Body of pancreas (tissue), 4 donors: ENCODE results near the gene UST. TPM values are rescaled to one million over a fixed set of nuclear protein-coding genes. Genes with fewer than 3 reads are reported as not detected.

ENCODE experiments used
- ATAC-seq: fragments of 150-250 bp; one replicate; pipeline ENCODE4 v1.9.1; 2016
- DNase-seq, 4 donors: peaks; one replicate each; pipeline ENCODE4 v3.0.0-alpha.2; 2019
- H3K27ac ChIP-seq, 4 donors: fragments of 200-600 bp; sonication (generic); 1 replicate in 3 of 4; 2 replicates in 1 of 4; pipeline versions ENCODE4 v1.5.1 to v1.6.1; 2016 to 2019; ENCODE audit warnings: mild to moderate bottlenecking in 1 of 4, mixed read lengths in 1 of 4, moderate library complexity in 1 of 4
- H3K27me3 ChIP-seq, 2 donors: fragments of 200-600 bp; sonication (generic); one replicate each; pipeline ENCODE4 v1.6.0; 2016; ENCODE audit warnings: mild to moderate bottlenecking in 1 of 2
- H3K36me3 ChIP-seq, 2 donors: fragments of 200-600 bp; sonication (generic); replicated peaks in 1 of 2; 2 replicates each; pipeline ENCODE4 v1.5.1; 2016; ENCODE audit warnings: low read depth in 2 of 2; ENCODE audit not compliant: insufficient read depth in 1 of 2
- H3K4me1 ChIP-seq: fragments of 200-600 bp; sonication (generic); one replicate; pipeline ENCODE4 v1.6.0; 2016
- H3K4me3 ChIP-seq, 2 donors: fragments of 200-600 bp; sonication (generic); 1 replicate in 1 of 2; 2 replicates in 1 of 2; pipeline ENCODE4 v1.5.1; 2016 to 2019
- H3K9me3 ChIP-seq, 3 donors: fragments of 200-600 bp; sonication (generic); 1 replicate in 2 of 3; 2 replicates in 1 of 3; pipeline ENCODE4 v1.5.1; 2016
- POLR2A ChIP-seq, 3 donors: fragments of 450-650 bp; IDR thresholded peaks; one replicate each; pipeline ENCODE4 v1.6.1; 2016; ENCODE audit warnings: antibody characterized with exemption in 3 of 3, mild to moderate bottlenecking in 2 of 3
- WGBS, 2 donors: methylation state at CpG; one replicate each; pipeline ENCODE4 v1.1.5; 2017; 5-methylcytosine and 5-hydroxymethylcytosine counted together
- intact Hi-C: fragments of 100-400 bp; cut with DNase I; formaldehyde crosslinking; loops from one replicate; pipeline ENCODE4 v1.15.1; 2023
- total RNA-seq, 2 donors: library from RNA; depleted of rRNA; stranded (reverse); fragments of >200 nt; gene quantifications; one replicate each; pipeline ENCODE4 v1.1.0, GENCODE V29; 2016
- TF ChIP-seq, protein P1 (sequence below), 7 experiments: fragments of 450-650 bp in 4 of 7; fragments of 200-600 bp in 3 of 7; sonication (generic) in 3 of 7; IDR thresholded peaks; one replicate each; pipeline ENCODE4 v1.5.1; 2016 to 2019; ENCODE audit warnings: antibody characterized with exemption in 7 of 7

UST gene
- total RNA-seq, 2 donors from 2014 or later: 11.4 to 28.3 TPM

DNA sequence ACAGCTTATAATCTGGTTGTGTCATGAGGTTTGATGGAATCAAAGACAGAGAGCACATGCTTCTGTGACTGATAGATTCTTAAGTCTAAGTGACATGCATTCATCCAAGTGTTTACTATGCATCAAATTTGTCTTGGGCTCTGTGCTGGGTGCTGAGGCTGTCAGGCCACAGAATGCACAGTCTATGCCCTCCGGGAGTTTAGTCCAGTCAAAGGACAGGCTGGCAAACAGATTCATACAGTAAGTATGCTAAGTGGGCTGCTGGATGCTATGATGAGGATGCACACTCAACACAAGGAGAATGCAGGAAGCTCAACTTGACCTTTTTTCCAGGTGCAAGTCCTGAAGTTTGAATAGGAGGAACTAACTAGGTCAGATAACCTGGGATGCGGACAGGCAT is 146.7 kb downstream of the UST start:
- intact Hi-C loops: no loop called here
- WGBS, 2 donors: 96 to 97% methylated on average over 2 of the region's 2 CpGs
- TF ChIP-seq, protein P1, sequence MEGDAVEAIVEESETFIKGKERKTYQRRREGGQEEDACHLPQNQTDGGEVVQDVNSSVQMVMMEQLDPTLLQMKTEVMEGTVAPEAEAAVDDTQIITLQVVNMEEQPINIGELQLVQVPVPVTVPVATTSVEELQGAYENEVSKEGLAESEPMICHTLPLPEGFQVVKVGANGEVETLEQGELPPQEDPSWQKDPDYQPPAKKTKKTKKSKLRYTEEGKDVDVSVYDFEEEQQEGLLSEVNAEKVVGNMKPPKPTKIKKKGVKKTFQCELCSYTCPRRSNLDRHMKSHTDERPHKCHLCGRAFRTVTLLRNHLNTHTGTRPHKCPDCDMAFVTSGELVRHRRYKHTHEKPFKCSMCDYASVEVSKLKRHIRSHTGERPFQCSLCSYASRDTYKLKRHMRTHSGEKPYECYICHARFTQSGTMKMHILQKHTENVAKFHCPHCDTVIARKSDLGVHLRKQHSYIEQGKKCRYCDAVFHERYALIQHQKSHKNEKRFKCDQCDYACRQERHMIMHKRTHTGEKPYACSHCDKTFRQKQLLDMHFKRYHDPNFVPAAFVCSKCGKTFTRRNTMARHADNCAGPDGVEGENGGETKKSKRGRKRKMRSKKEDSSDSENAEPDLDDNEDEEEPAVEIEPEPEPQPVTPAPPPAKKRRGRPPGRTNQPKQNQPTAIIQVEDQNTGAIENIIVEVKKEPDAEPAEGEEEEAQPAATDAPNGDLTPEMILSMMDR (IDR thresholded peaks at IDR 0.05): no peak
- TF ChIP-seq POLR2A (IDR thresholded peaks at IDR 0.05): no peak
- no peak for ATAC-seq
- Histone ChIP-seq H3K36me3 (no peaks in the 10 kb centered on the region), H3K4me1 (peaks cover 20% of the 10 kb centered on the region), H3K27ac (no peak overlapping the region), H3K9me3 (no peaks in the 10 kb centered on the region), H3K4me3 (no peak overlapping the region), H3K27me3 (no peaks in the 10 kb centered on the region)
- no peak for DNase-seq

DNA sequence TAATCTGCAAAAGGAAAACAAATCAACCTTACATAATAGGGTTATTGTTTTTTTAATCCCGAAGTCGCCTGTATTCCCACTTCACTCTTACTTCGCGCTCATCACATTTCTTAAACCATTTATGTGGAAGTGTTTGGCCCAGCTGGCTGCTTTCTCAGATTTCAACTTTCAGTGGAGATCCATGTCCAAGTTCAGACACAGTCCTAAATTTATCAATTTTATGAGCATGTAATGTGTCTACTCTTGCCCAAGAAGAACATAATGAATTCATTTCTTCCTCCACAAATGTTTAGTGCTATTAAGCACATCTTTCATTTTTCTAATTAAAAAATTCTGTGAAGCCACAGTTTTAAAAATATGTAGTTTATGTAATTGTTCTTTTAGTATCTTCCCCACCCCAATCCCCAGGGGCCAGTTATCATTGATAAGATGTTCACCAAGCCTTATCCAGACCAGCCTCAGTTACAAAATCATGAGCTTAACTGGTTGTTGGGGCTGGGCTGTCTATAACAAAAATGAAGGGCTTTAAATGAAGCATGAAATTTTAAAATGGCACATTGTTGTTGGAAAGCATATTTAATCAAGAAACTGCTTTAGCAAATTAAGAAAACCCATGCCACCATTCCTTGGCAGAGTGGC is 151.7 kb downstream of the UST start:
- ATAC-seq: no peak
- no peak for DNase-seq
- TF ChIP-seq POLR2A (IDR thresholded peaks at IDR 0.05): no peak
- TF ChIP-seq, protein P1 (IDR thresholded peaks at IDR 0.05): no peak
- no peaks in the 10 kb centered on the region for H3K27me3 ChIP-seq
- no peak overlapping the region for H3K27ac ChIP-seq
- no peaks in the 10 kb centered on the region for H3K9me3 ChIP-seq
- H3K4me1 ChIP-seq: no peaks in the 10 kb centered on the region
- no peak overlapping the region for H3K4me3 ChIP-seq
- intact Hi-C loops: no loop called here
- WGBS, 2 donors: 80 to 86% methylated on average over 4 of the region's 4 CpGs
- H3K36me3 ChIP-seq: no peaks in the 10 kb centered on the region

DNA sequence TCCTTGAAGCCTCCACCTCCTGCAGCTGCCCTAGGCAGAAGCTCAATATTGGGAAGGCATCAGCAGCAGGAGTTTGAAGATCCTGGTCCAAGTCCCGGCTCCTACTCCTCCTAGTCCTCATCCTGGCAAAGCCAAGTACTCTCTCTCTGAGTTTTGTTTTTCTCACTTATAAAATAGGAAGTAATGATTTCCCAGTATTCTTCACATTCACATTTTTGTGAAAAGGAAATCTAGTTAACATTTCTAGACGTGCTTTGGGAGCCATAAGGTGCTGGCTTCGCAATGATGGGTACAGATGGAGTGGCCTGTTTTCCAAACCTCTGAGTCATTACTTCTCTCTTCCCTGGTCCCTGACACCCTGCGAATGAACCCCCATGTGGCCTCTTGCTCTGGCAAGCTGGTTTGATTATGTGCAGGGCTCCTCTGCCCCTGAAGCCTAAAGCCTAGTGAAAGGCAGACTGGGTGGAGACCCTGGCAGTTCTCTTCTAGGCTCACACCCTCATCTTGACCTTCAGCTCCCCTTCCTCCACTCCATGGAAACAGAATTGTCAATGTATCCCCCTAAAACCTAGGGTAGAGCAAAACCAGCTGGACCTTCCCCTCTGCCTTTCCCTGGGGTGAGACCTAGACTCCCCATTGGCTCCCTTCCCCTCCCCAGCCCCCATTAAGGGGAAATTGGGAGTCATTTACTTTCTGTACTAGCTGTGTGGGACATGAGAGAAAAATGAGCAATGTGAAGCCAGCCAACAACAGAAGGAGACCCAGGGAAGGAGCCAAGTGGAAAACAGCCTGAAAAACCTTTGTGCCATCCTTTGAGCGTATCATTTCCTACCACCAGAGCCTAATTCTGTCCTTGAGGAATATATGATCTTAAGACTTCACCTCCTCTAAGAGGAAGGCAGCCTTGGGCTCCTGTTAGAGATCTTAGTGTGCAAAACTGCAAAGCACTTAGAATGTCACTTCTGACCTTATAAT is 158.4 kb downstream of the UST start:
- TF ChIP-seq, protein P1 (IDR thresholded peaks at IDR 0.05): no peak
- no peak for TF ChIP-seq POLR2A (IDR thresholded peaks at IDR 0.05)
- Histone ChIP-seq H3K4me3 (no peak overlapping the region), H3K9me3 (no peaks in the 10 kb centered on the region), H3K27ac (no peak overlapping the region), H3K4me1 (no peaks in the 10 kb centered on the region), H3K27me3 (no peaks in the 10 kb centered on the region), H3K36me3 (no peaks in the 10 kb centered on the region)
- intact Hi-C loops: no loop called here
- DNase-seq (no peak), ATAC-seq (no peak)
- 87 to 89% methylated on average over 5 of the region's 5 CpGs for WGBS, 2 donors

DNA sequence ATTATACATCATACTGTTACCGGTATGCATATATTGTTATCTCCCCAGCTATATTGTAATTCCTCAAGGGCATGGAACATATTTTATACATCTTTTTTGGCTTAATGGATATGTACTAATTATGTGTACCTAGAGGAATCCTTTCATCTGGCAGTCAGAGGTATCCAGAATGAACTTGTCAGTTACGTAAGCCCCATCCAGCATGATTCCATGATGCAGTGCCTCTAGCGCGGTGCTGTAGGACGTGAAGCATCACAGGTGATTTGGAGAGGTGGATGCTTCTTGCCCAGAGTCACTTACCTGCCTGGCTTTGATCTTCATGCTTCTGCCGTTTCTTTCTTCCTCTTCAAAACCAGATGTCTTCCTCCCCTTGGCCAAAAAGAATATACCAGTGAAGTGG is 159.1 kb downstream of the UST start:
- Histone ChIP-seq H3K36me3 (no peaks in the 10 kb centered on the region), H3K27ac (no peak overlapping the region), H3K9me3 (no peaks in the 10 kb centered on the region), H3K4me1 (no peaks in the 10 kb centered on the region), H3K4me3 (no peak overlapping the region), H3K27me3 (no peaks in the 10 kb centered on the region)
- DNase-seq (no peak), ATAC-seq (no peak)
- intact Hi-C loops: no loop called here
- no peak for TF ChIP-seq POLR2A (IDR thresholded peaks at IDR 0.05)
- TF ChIP-seq, protein P1 (IDR thresholded peaks at IDR 0.05): no peak
- WGBS, 2 donors: 89 to 91% methylated on average over 6 of the region's 6 CpGs
